Fibroblast of lung (primary cell): ENCODE measurements around the gene DDX59. TPM values are rescaled to one million over a fixed set of nuclear protein-coding genes. Genes with fewer than 3 reads are reported as not detected.

Experiments used
- DNase-seq, 2 donors: peaks; one replicate each; pipeline versions ENCODE4 v3.0.0 to v3.0.0-alpha.2; 2010; ENCODE audit warnings: low read depth in 2 of 2
- H2AFZ ChIP-seq: 2 replicates; pipeline ENCODE4 v1.5.1; 2012; ENCODE audit warnings: low read length, control low read depth, inconsistent platforms
- H3K27ac ChIP-seq: 2 replicates; pipeline ENCODE4 v1.5.1; 2011; ENCODE audit warnings: low read length, control low read depth; ENCODE audit not compliant: insufficient read depth
- H3K27me3 ChIP-seq: 2 replicates; pipeline ENCODE4 v1.5.1; 2011; ENCODE audit warnings: mild to moderate bottlenecking, low read length; ENCODE audit not compliant: control insufficient read depth, insufficient read depth
- H3K36me3 ChIP-seq: 2 replicates; pipeline ENCODE4 v1.5.1; 2011; ENCODE audit warnings: low read length; ENCODE audit not compliant: control insufficient read depth, insufficient read depth
- H3K4me1 ChIP-seq: 2 replicates; pipeline ENCODE4 v1.5.1; 2011; ENCODE audit warnings: low read length; ENCODE audit not compliant: control insufficient read depth, insufficient read depth; ENCODE audit errors: extremely low read depth
- H3K4me2 ChIP-seq: 2 replicates; pipeline ENCODE4 v1.5.1; 2011; ENCODE audit warnings: low read length, control low read depth; ENCODE audit not compliant: insufficient read depth; ENCODE audit errors: extremely low read depth
- H3K4me3 ChIP-seq, 4 experiments: fragments of 200-600 bp in 1 of 4; sonication (generic) in 1 of 4; replicated peaks in 1 of 4; 2 replicates each; pipeline ENCODE4 v1.5.1; 2011 to 2016; ENCODE audit warnings: low read length in 4 of 4, low read depth in 3 of 4, mild to moderate bottlenecking in 3 of 4, control low read depth in 2 of 4, inconsistent platforms in 1 of 4, mixed read lengths in 1 of 4; ENCODE audit not compliant: insufficient read depth in 1 of 4; ENCODE audit errors: control extremely low read depth in 1 of 4
- H3K79me2 ChIP-seq: 2 replicates; pipeline ENCODE4 v1.5.1; 2012; ENCODE audit warnings: mild to moderate bottlenecking, low read length, inconsistent platforms; ENCODE audit not compliant: control insufficient read depth, insufficient read depth
- H3K9ac ChIP-seq: 2 replicates; pipeline ENCODE4 v1.5.1; 2011; ENCODE audit warnings: mild to moderate bottlenecking, low read length, control low read depth; ENCODE audit not compliant: insufficient read depth
- H3K9me3 ChIP-seq: 2 replicates; pipeline ENCODE4 v1.5.1; 2012; ENCODE audit warnings: low read depth, low read length; ENCODE audit not compliant: control insufficient read depth, insufficient read depth
- H4K20me1 ChIP-seq: 2 replicates; pipeline ENCODE4 v1.5.1; 2011; ENCODE audit warnings: low read length; ENCODE audit not compliant: control insufficient read depth, insufficient read depth; ENCODE audit errors: extremely low read depth
- EZH2 ChIP-seq: IDR thresholded peaks from 2 replicates; pipeline ENCODE4 v1.5.1; 2012; ENCODE audit warnings: low read length, control low read depth, mild to moderate bottlenecking; ENCODE audit errors: missing control alignments
- polyA plus RNA-seq, 2 donors: library from polyadenylated mRNA; depleted of rRNA in 1 of 2; stranded (reverse) in 1 of 2; unstranded in 1 of 2; fragments of >200 nt; gene quantifications; 2 replicates each; pipeline ENCODE4 v1.2.1, GENCODE V29; 2011 to 2012; ENCODE audit warnings: missing spikeins in 1 of 2
- total RNA-seq: library from RNA; depleted of rRNA; stranded (reverse); fragments of >200 nt; gene quantifications from 2 replicates; pipeline ENCODE4 v1.2.1, GENCODE V29; 2014
- TF ChIP-seq, protein P1 (sequence below), 2 donors: IDR thresholded peaks in 1 of 2; conservative IDR thresholded peaks in 1 of 2; 1 replicate in 1 of 2; 2 replicates in 1 of 2; pipeline ENCODE4 v1.5.1; 2011 to 2012; ENCODE audit warnings: low read length in 2 of 2, control low read depth in 1 of 2, inconsistent platforms in 1 of 2, low read depth in 1 of 2, mild to moderate bottlenecking in 1 of 2

The DDX59 gene
- total and polyA plus RNA-seq, 2 donors (not counting 1 experiment from before 2014, with no cell fraction given), result 14.0 to 18.7 TPM

GRCh38 chr1:200619894-200620272 lies 49.8 kb downstream of the DDX59 start:
- peak overlapping the region; percentile 92 for H3K27ac ChIP-seq
- peaks cover 8% of the 10 kb centered on the region for H3K79me2 ChIP-seq
- peak overlapping the region; percentile 89 for H2AFZ ChIP-seq
- H3K36me3 ChIP-seq, result no peaks in the 10 kb centered on the region
- H4K20me1 ChIP-seq, result no peaks in the 10 kb centered on the region
- H3K9me3 ChIP-seq, result no peaks in the 10 kb centered on the region
- peak overlapping the region; percentile 90 for H3K4me2 ChIP-seq
- DNase-seq, result no peak
- H3K4me3 ChIP-seq, result peak overlapping the region; percentile 78 to 88 (median 85)
- peak overlapping the region; percentile 84 for H3K9ac ChIP-seq
- H3K27me3 ChIP-seq, result no peaks in the 10 kb centered on the region
- TF ChIP-seq EZH2, result no peak
- TF ChIP-seq, protein P1, sequence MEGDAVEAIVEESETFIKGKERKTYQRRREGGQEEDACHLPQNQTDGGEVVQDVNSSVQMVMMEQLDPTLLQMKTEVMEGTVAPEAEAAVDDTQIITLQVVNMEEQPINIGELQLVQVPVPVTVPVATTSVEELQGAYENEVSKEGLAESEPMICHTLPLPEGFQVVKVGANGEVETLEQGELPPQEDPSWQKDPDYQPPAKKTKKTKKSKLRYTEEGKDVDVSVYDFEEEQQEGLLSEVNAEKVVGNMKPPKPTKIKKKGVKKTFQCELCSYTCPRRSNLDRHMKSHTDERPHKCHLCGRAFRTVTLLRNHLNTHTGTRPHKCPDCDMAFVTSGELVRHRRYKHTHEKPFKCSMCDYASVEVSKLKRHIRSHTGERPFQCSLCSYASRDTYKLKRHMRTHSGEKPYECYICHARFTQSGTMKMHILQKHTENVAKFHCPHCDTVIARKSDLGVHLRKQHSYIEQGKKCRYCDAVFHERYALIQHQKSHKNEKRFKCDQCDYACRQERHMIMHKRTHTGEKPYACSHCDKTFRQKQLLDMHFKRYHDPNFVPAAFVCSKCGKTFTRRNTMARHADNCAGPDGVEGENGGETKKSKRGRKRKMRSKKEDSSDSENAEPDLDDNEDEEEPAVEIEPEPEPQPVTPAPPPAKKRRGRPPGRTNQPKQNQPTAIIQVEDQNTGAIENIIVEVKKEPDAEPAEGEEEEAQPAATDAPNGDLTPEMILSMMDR (conservative IDR thresholded peaks at IDR 0.05 in 1 of 2, IDR thresholded peaks at IDR 0.05 in 1 of 2; ENCODE audit: low read depth in 1 of 2, low read length in 2 of 2), result no peak
- peaks cover 4% of the 10 kb centered on the region for H3K4me1 ChIP-seq

DNA sequence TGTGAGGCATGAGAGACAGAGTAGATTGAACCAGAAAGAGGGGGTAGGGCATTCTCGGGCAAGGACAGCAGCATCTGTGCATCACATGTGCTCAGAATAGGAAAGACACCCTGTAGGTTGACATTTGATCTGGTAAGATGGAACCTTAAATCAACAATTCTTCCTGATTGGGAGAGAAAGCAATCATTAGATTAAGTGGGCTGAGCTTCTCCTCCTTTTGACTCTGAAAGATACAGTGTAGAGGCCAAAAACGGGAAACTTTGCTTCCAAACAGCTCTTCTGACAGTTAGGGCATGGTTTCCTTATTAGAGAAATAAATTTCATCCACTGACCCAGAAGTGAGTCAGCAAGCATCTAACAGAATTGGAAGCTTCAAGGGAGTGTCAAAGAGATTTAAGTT lies 58.9 kb downstream of the DDX59 start:
- Histone ChIP-seq H3K4me2 (peak overlapping the region; percentile 63), H4K20me1 (no peaks in the 10 kb centered on the region), H3K9me3 (no peaks in the 10 kb centered on the region), H3K36me3 (no peaks in the 10 kb centered on the region), H3K4me3 (no peak overlapping the region), H3K27ac (peak overlapping the region; percentile 35), H3K79me2 (no peaks in the 10 kb centered on the region), H3K4me1 (peaks cover 3% of the 10 kb centered on the region), H3K27me3 (no peaks in the 10 kb centered on the region), H2AFZ (peak overlapping the region; percentile 76), H3K9ac (no peak overlapping the region)
- TF ChIP-seq, protein P1 (conservative IDR thresholded peaks at IDR 0.05 in 1 of 2, IDR thresholded peaks at IDR 0.05 in 1 of 2; ENCODE audit: low read depth in 1 of 2, low read length in 2 of 2), result no peak
- TF ChIP-seq EZH2, result no peak
- peak; percentile 3 to 45 for DNase-seq

DNA sequence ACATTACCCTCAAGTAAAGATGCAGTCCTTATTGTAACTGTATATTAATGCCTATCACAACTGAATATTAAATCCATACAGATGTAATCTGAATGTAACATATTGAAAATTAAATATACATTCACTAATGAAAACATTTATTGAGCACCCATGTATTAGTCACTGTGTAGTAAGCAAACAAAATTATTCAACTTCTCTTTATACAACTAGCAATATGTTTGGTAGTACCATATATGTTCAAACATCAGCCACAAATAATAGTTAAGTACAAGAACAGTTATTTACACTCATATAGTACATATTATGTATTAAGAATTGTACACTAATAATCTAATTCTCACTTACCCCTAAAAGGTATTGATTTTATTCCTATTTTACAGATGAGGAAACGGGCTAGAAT lies 67.1 kb downstream of the DDX59 start:
- Histone ChIP-seq H2AFZ (no peak overlapping the region), H3K27ac (no peak overlapping the region), H3K4me1 (no peaks in the 10 kb centered on the region), H3K4me3 (no peak overlapping the region), H3K27me3 (no peaks in the 10 kb centered on the region), H4K20me1 (no peaks in the 10 kb centered on the region), H3K9me3 (no peaks in the 10 kb centered on the region), H3K9ac (no peak overlapping the region), H3K4me2 (no peak overlapping the region), H3K79me2 (no peaks in the 10 kb centered on the region), H3K36me3 (peaks cover 1% of the 10 kb centered on the region)
- TF ChIP-seq, protein P1 (conservative IDR thresholded peaks at IDR 0.05 in 1 of 2, IDR thresholded peaks at IDR 0.05 in 1 of 2; ENCODE audit: low read depth in 1 of 2, low read length in 2 of 2), result no peak
- TF ChIP-seq EZH2, result no peak
- DNase-seq, result no peak

Other genes starting within 250 kb of the DDX59 start
- gene KIF14, start 49.2 kb downstream of the DDX59 start, total RNA-seq, result 1.3 and 4.0 TPM in 2 replicates
- gene KIF14, start 49.2 kb downstream of the DDX59 start, polyA plus RNA-seq, result 2.2 and 7.0 TPM in 2 replicates
- 21.8 and 32.5 TPM in 2 replicates for gene CAMSAP2, start 69.0 kb upstream of the DDX59 start, total RNA-seq
- gene CAMSAP2, start 69.0 kb upstream of the DDX59 start, polyA plus RNA-seq, result 19.3 and 22.3 TPM in 2 replicates
- gene GPR25, start 203.1 kb upstream of the DDX59 start, total RNA-seq, result not detected in 2 replicates
- not detected in 2 replicates for gene GPR25, start 203.1 kb upstream of the DDX59 start, polyA plus RNA-seq
- gene INAVA, start 225.0 kb upstream of the DDX59 start, total RNA-seq, result not detected in 2 replicates
- gene INAVA, start 225.0 kb upstream of the DDX59 start, polyA plus RNA-seq, result 0.02 and 0.03 TPM in 2 replicates